WTC11 (cell line): ENCODE measurements around the gene RBPJ. TPM values are rescaled to one million over a fixed set of nuclear protein-coding genes. Genes with fewer than 3 reads are reported as not detected.

Experiments
- ATAC-seq: fragments of 200-7000 bp; cut with Tn5 transposase; 2 replicates; pipeline ENCODE4 v1.10.0; 2021; ENCODE audit warnings: mild to moderate bottlenecking, moderate library complexity
- CTCF ChIA-PET: fragments of 300-600 bp; sonication (Branson Sonifier 250); formaldehyde crosslinking; loops from one replicate; lab custom pipeline; 2021; ENCODE audit warnings: antibody characterized with exemption; lab: Charles Lee
- POLR2A ChIA-PET: fragments of 350-600 bp; sonication (Branson Sonifier 250); formaldehyde crosslinking; loops from one replicate; lab custom pipeline; 2021; ENCODE audit warnings: antibody characterized with exemption; lab: Charles Lee
- DNase-seq: peaks from one replicate; pipeline ENCODE4 v3.0.0; 2021; ENCODE audit warnings: low spot score
- H3K27ac Mint-ChIP-seq: 2 replicates; pipeline ENCODE4 v1.8.0; 2021; ENCODE audit warnings: mixed read lengths
- H3K27me3 Mint-ChIP-seq: 2 replicates; pipeline ENCODE4 v1.8.0; 2021; ENCODE audit warnings: low read depth, mild to moderate bottlenecking, moderate library complexity, mixed read lengths
- H3K36me3 Mint-ChIP-seq: 2 replicates; pipeline ENCODE4 v1.8.0; 2021; ENCODE audit warnings: mixed read lengths
- H3K4me1 Mint-ChIP-seq: 2 replicates; pipeline ENCODE4 v1.8.0; 2022; ENCODE audit warnings: mixed read lengths
- H3K4me3 Mint-ChIP-seq: 2 replicates; pipeline ENCODE4 v1.8.0; 2021; ENCODE audit warnings: mild to moderate bottlenecking, moderate library complexity, mixed read lengths
- H3K9me3 Mint-ChIP-seq: 2 replicates; pipeline ENCODE4 v1.8.0; 2021; ENCODE audit warnings: mixed read lengths
- AFF4 ChIP-seq: sonication (generic); formaldehyde crosslinking; IDR thresholded peaks from 2 replicates; pipeline ENCODE4 v1.8.1; 2023; ENCODE audit warnings: mild to moderate bottlenecking, missing genetic modification reagents, borderline replicate concordance
- AR ChIP-seq: fragments of 250-450 bp; sonication (Bioruptor Pico); IDR thresholded peaks from 2 replicates; pipeline ENCODE4 v1.9.0; 2021; ENCODE audit warnings: mild to moderate bottlenecking
- ATF3 ChIP-seq: sonication (generic); formaldehyde crosslinking; conservative IDR thresholded peaks from 2 replicates; pipeline ENCODE4 v1.8.1; 2022; ENCODE audit warnings: mild to moderate bottlenecking, missing genetic modification reagents
- CDX4 ChIP-seq: fragments of 250-450 bp; sonication (Bioruptor Pico); IDR thresholded peaks from 2 replicates; pipeline ENCODE4 v1.9.0; 2021; ENCODE audit warnings: moderate library complexity, mild to moderate bottlenecking, inconsistent platforms, borderline replicate concordance
- CREB1 ChIP-seq: sonication (generic); formaldehyde crosslinking; IDR thresholded peaks from 2 replicates; pipeline ENCODE4 v1.8.0; 2023; ENCODE audit warnings: mild to moderate bottlenecking, missing genetic modification reagents
- CREM ChIP-seq: sonication (generic); formaldehyde crosslinking; IDR thresholded peaks from 2 replicates; pipeline ENCODE4 v1.8.1; 2022; ENCODE audit warnings: mild to moderate bottlenecking, missing genetic modification reagents, moderate library complexity
- E2F5 ChIP-seq: sonication (generic); formaldehyde crosslinking; IDR thresholded peaks from 2 replicates; pipeline ENCODE4 v1.8.1; 2022; ENCODE audit warnings: mild to moderate bottlenecking, moderate library complexity, missing genetic modification reagents
- ESRRA ChIP-seq: sonication (generic); formaldehyde crosslinking; IDR thresholded peaks from 2 replicates; pipeline ENCODE4 v1.8.1; 2022; ENCODE audit warnings: mild to moderate bottlenecking, missing genetic modification reagents, borderline replicate concordance
- ETV6 ChIP-seq: sonication (generic); formaldehyde crosslinking; IDR thresholded peaks from 2 replicates; pipeline ENCODE4 v1.8.1; 2022; ENCODE audit warnings: mild to moderate bottlenecking, missing genetic modification reagents
- FOXJ3 ChIP-seq: sonication (generic); formaldehyde crosslinking; IDR thresholded peaks from 2 replicates; pipeline ENCODE4 v1.9.0; 2021; ENCODE audit warnings: missing genetic modification reagents, mild to moderate bottlenecking, borderline replicate concordance
- FOXP1 ChIP-seq: sonication (generic); formaldehyde crosslinking; IDR thresholded peaks from 2 replicates; pipeline ENCODE4 v1.8.0; 2022; ENCODE audit warnings: missing genetic modification reagents, mild to moderate bottlenecking, moderate library complexity, borderline replicate concordance
- GABPB1 ChIP-seq: sonication (generic); formaldehyde crosslinking; IDR thresholded peaks from 2 replicates; pipeline ENCODE4 v1.8.1; 2023; ENCODE audit warnings: mild to moderate bottlenecking, missing genetic modification reagents
- GTF2I ChIP-seq: fragments of 250-450 bp; sonication (Bioruptor Pico); conservative IDR thresholded peaks from 2 replicates; pipeline ENCODE4 v1.4.0; 2021; ENCODE audit warnings: mild to moderate bottlenecking
- MXD4 ChIP-seq: fragments of 250-450 bp; sonication (Bioruptor Pico); IDR thresholded peaks from 2 replicates; pipeline ENCODE4 v1.8.0; 2021; ENCODE audit warnings: mild to moderate bottlenecking, moderate library complexity, borderline replicate concordance
- NFYB ChIP-seq: sonication (generic); formaldehyde crosslinking; conservative IDR thresholded peaks from 2 replicates; pipeline ENCODE4 v1.8.0; 2022; ENCODE audit warnings: low read depth, missing genetic modification reagents
- NR2C2 ChIP-seq: sonication (generic); formaldehyde crosslinking; IDR thresholded peaks from 2 replicates; pipeline ENCODE4 v1.8.0; 2022; ENCODE audit warnings: mild to moderate bottlenecking, missing genetic modification reagents
- SMAD3 ChIP-seq: sonication (generic); formaldehyde crosslinking; IDR thresholded peaks from 2 replicates; pipeline ENCODE4 v1.8.0; 2022; ENCODE audit warnings: missing genetic modification reagents, mild to moderate bottlenecking, borderline replicate concordance
- SMAD4 ChIP-seq: sonication (generic); formaldehyde crosslinking; IDR thresholded peaks from 2 replicates; pipeline ENCODE4 v1.8.0; 2022; ENCODE audit warnings: mild to moderate bottlenecking, missing genetic modification reagents
- ZNF396 ChIP-seq: fragments of 250-450 bp; sonication (Bioruptor Pico); IDR thresholded peaks from 2 replicates; pipeline ENCODE4 v1.8.0; 2021; ENCODE audit warnings: mild to moderate bottlenecking, moderate library complexity, borderline replicate concordance
- total RNA-seq: library from RNA; stranded (reverse); gene quantifications from 3 replicates; pipeline ENCODE4 v1.2.3, GENCODE V29; 2021

RBPJ gene
- total RNA-seq, 1 experiment from 2014 or later = 163 TPM

- CTCF ChIA-PET = no interaction called here
- DNase-seq (no peak), ATAC-seq (no peak)
- POLR2A ChIA-PET = no interaction called here
- H3K27ac Mint-ChIP-seq = no peak overlapping the region
- H3K4me1 Mint-ChIP-seq = peaks cover 2% of the 10 kb centered on the region; the same call in 1 of the 2 replicates
- no peaks in the 10 kb centered on the region for H3K27me3 Mint-ChIP-seq
- H3K36me3 Mint-ChIP-seq = no peaks in the 10 kb centered on the region
- no peak overlapping the region for H3K4me3 Mint-ChIP-seq
- TF ChIP-seq ESRRA (CRISPR knock-in tag) (no peak), FOXJ3 (CRISPR knock-in tag) (no peak), E2F5 (CRISPR knock-in tag) (no peak), CREB1 (no peak), AFF4 (CRISPR knock-in tag) (no peak), MXD4 (no peak), FOXP1 (CRISPR knock-in tag) (no peak), ETV6 (no peak), SMAD4 (CRISPR knock-in tag) (no peak), ZNF396 (CRISPR knock-in tag) (no peak), CDX4 (no peak), AR (no peak), CREM (no peak), ATF3 (no peak), NR2C2 (CRISPR knock-in tag) (no peak), NFYB (CRISPR knock-in tag) (no peak), SMAD3 (no peak), GTF2I (CRISPR knock-in tag) (no peak), GABPB1 (CRISPR knock-in tag) (no peak)
- peaks cover 3% of the 10 kb centered on the region; the same call in 1 of the 2 replicates for H3K9me3 Mint-ChIP-seq
Measured at GRCh38 chr4:26484516-26484915, 163.7 kb downstream of the RBPJ start.

Other genes starting within 250 kb of the RBPJ start
- gene CCKAR, start 169.5 kb downstream of the RBPJ start, total RNA-seq = not detected in 3 replicates